Common myeloid progenitor, CD34-positive (primary cell): ENCODE data around the gene SYNE4.
A peak's percentile ranks its signal among the peaks of the same experiment; 100 is the strongest.

ENCODE experiments used
- CTCF ChIA-PET: fragments of 350-600 bp; sonication (Branson Sonifier 250); formaldehyde crosslinking; loops from one replicate; lab custom pipeline; 2021; ENCODE audit warnings: antibody characterized with exemption; lab: Charles Lee
- POLR2A ChIA-PET: fragments of 350-600 bp; sonication (Branson Sonifier 250); formaldehyde crosslinking; loops from one replicate; lab custom pipeline; 2021; ENCODE audit warnings: antibody characterized with exemption; lab: Charles Lee
- DNase-seq, 3 donors: peaks; one replicate each; pipeline versions ENCODE4 v3.0.0 to v3.0.0-alpha.2; 2013
- H3K27ac ChIP-seq, 2 experiments: 1 replicate in 1 of 2; 2 replicates in 1 of 2; pipeline ENCODE4 v1.7.0; 2013; ENCODE audit warnings: inconsistent platforms in 2 of 2, low read length in 2 of 2, mild to moderate bottlenecking in 2 of 2, low read depth in 1 of 2, moderate library complexity in 1 of 2; ENCODE audit not compliant: severe bottlenecking in 2 of 2, insufficient read depth in 1 of 2, poor library complexity in 1 of 2
- H3K27me3 ChIP-seq, 5 experiments: replicated peaks in 2 of 5; 1 replicate in 3 of 5; 2 replicates in 2 of 5; pipeline versions ENCODE4 v1.6.1 to v1.7.0; 2013; ENCODE audit warnings: low read length in 4 of 5, mild to moderate bottlenecking in 2 of 5, moderate library complexity in 2 of 5, inconsistent platforms in 1 of 5; ENCODE audit not compliant: insufficient read depth in 5 of 5, control insufficient read depth in 4 of 5
- H3K36me3 ChIP-seq, 4 experiments: 1 replicate in 2 of 4; 2 replicates in 2 of 4; pipeline versions ENCODE4 v1.6.1 to v1.7.0; 2013; ENCODE audit warnings: low read length in 3 of 4, control low read depth in 1 of 4, mild to moderate bottlenecking in 1 of 4; ENCODE audit not compliant: control insufficient read depth in 4 of 4, insufficient read depth in 4 of 4
- H3K4me1 ChIP-seq, 4 experiments: 1 replicate in 3 of 4; 2 replicates in 1 of 4; pipeline versions ENCODE4 v1.6.1 to v1.7.1; 2013; ENCODE audit warnings: low read length in 3 of 4, mild to moderate bottlenecking in 3 of 4, control low read depth in 1 of 4, inconsistent platforms in 1 of 4, moderate library complexity in 1 of 4; ENCODE audit not compliant: control insufficient read depth in 4 of 4, insufficient read depth in 4 of 4; ENCODE audit errors: control extremely low read depth in 1 of 4
- H3K4me3 ChIP-seq, 7 experiments: 1 replicate in 4 of 7; 2 replicates in 3 of 7; pipeline versions ENCODE4 v1.5.1 to v1.7.0; 2013; ENCODE audit warnings: mild to moderate bottlenecking in 7 of 7, low read length in 6 of 7, moderate library complexity in 6 of 7, inconsistent platforms in 2 of 7, low read depth in 2 of 7, control low read depth in 1 of 7; ENCODE audit not compliant: insufficient read depth in 4 of 7, control insufficient read depth in 1 of 7; ENCODE audit errors: extremely low read depth in 1 of 7
- H3K9me3 ChIP-seq, 5 experiments: 1 replicate in 4 of 5; 2 replicates in 1 of 5; pipeline versions ENCODE4 v1.6.1 to v1.7.1; 2013; ENCODE audit warnings: low read length in 4 of 5, mild to moderate bottlenecking in 2 of 5, inconsistent platforms in 1 of 5, low read depth in 1 of 5, moderate library complexity in 1 of 5; ENCODE audit not compliant: control insufficient read depth in 4 of 5, insufficient read depth in 2 of 5; ENCODE audit errors: control extremely low read depth in 1 of 5
- WGBS: methylation state at CpG from one replicate; pipeline ENCODE4 v1.1.5; 2013; ENCODE audit not compliant: insufficient coverage; 5-methylcytosine and 5-hydroxymethylcytosine counted together

Gene SYNE4

GRCh38 chr19:35995048-35995993, 13.3 kb downstream of the SYNE4 start, which contains the start of gene SDHAF1:
TSS of gene SDHAF1 (plus strand) at chr19:35995188. CDS start at chr19:35995275, 87 bp downstream.
- ChIA-PET CTCF (interaction anchor here (0.7 to 3.0 kb wide), 6 partner anchors 15 to 176 kb away, joined by 3 to 11 read pairs (median 4); no protein-coding TSS in a partner anchor), POLR2A (interaction anchor here (0.8 kb wide), 1 partner anchor 19 kb away, joined by 3 read pairs; the partner anchor contains the start of gene ALKBH6)
- H3K27ac ChIP-seq = peak within 1 kb of the TSS; percentile 7 to 72
- H3K27me3 ChIP-seq = no peaks in the 10 kb centered on the region
- H3K36me3 ChIP-seq = peaks cover 0 to 18% (median 3%) of the 10 kb centered on the region in 4 experiments
- no peaks in the 10 kb centered on the region for H3K9me3 ChIP-seq
- H3K4me3 ChIP-seq = peak within 1 kb of the TSS; percentile 54 to 92 (median 83)
- peak; percentile 88 to 92 (median 89) for DNase-seq
- H3K4me1 ChIP-seq = peaks cover 5 to 28% (median 25%) of the 10 kb centered on the region in 4 experiments
- under 1% methylated on average over 92 of the region's 97 CpGs for WGBS

GRCh38 chr19:35993923-35994598, 14.6 kb downstream of the SYNE4 start:
- Histone ChIP-seq H3K27me3 (no peaks in the 10 kb centered on the region), H3K4me3 (peak overlapping the region in 5 of 7 experiments; percentile 47 to 92 (median 82)), H3K36me3 (peaks cover 0 to 15% (median 3%) of the 10 kb centered on the region in 4 experiments), H3K4me1 (peaks cover 5 to 28% (median 25%) of the 10 kb centered on the region in 4 experiments), H3K9me3 (no peaks in the 10 kb centered on the region), H3K27ac (peak overlapping the region in 1 of 2 experiments; percentile 72)
- ChIA-PET CTCF (interaction anchor here (0.6 to 3.0 kb wide), 9 partner anchors 10 to 175 kb away, joined by 3 to 11 read pairs (median 4); partner anchors contain the start of gene SYNE4), POLR2A (interaction anchor here (1.2 kb wide), 1 partner anchor 20 kb away, joined by 3 read pairs; the partner anchor contains the start of gene ALKBH6)
- peak; percentile 26 to 49 (median 37) for DNase-seq
- WGBS = 39% methylated on average over 46 of the region's 49 CpGs

GRCh38 chr19:35992907-35993765, 15.5 kb downstream of the SYNE4 start:
- Histone ChIP-seq H3K27ac (no peak overlapping the region), H3K4me1 (peaks cover 5 to 28% (median 25%) of the 10 kb centered on the region in 4 experiments), H3K27me3 (no peaks in the 10 kb centered on the region), H3K36me3 (peaks cover 0 to 9% (median 2%) of the 10 kb centered on the region in 4 experiments), H3K4me3 (no peak overlapping the region), H3K9me3 (no peaks in the 10 kb centered on the region)
- ChIA-PET POLR2A (no interaction called here), CTCF (interaction anchor here (0.6 to 2.2 kb wide), 9 partner anchors 9 to 176 kb away, joined by 3 to 5 read pairs (median 4); partner anchors contain the start of gene SYNE4)
- no peak for DNase-seq
- WGBS = 100% methylated on average over 4 of the region's 8 CpGs

- H3K4me3 ChIP-seq = no peak overlapping the region
- DNase-seq = no peak
- peaks cover 5 to 31% (median 25%) of the 10 kb centered on the region in 4 experiments for H3K4me1 ChIP-seq
- no peaks in the 10 kb centered on the region for H3K9me3 ChIP-seq
- 97% methylated on average over 6 of the region's 7 CpGs for WGBS
- POLR2A ChIA-PET = no interaction called here
- CTCF ChIA-PET = interaction anchor here (1.3 to 1.4 kb wide), 4 partner anchors 10 to 67 kb away, joined by 3 to 5 read pairs (median 3); no protein-coding TSS in a partner anchor
- H3K27me3 ChIP-seq = no peaks in the 10 kb centered on the region
- H3K27ac ChIP-seq = no peak overlapping the region
- peaks cover 0 to 3% (median 0%) of the 10 kb centered on the region in 4 experiments for H3K36me3 ChIP-seq
Measured at GRCh38 chr19:35991731-35992450, 16.7 kb downstream of the SYNE4 start.

- no peak overlapping the region for H3K27ac ChIP-seq
- no peaks in the 10 kb centered on the region for H3K9me3 ChIP-seq
- peaks cover 0 to 2% (median 0%) of the 10 kb centered on the region in 5 experiments for H3K27me3 ChIP-seq
- no peaks in the 10 kb centered on the region for H3K36me3 ChIP-seq
- CTCF ChIA-PET = interaction anchor here (1.3 to 1.4 kb wide), 3 partner anchors 20 to 68 kb away, joined by 3 to 5 read pairs (median 3); no protein-coding TSS in a partner anchor
- DNase-seq = no peak
- H3K4me1 ChIP-seq = peaks cover 3 to 28% (median 20%) of the 10 kb centered on the region in 4 experiments
- POLR2A ChIA-PET = no interaction called here
- no peak overlapping the region for H3K4me3 ChIP-seq
- WGBS = 88% methylated on average over 7 of the region's 10 CpGs
Measured at GRCh38 chr19:35990771-35991730, 17.6 kb downstream of the SYNE4 start.
